HepG2 (cell line): ENCODE data around the gene SMARCE1. TPM values are rescaled to one million over a fixed set of nuclear protein-coding genes. Genes with fewer than 3 reads are reported as not detected.

Experiments used
- CTCF ChIP-seq: sonication (generic); formaldehyde crosslinking; IDR thresholded peaks from 2 replicates; pipeline ENCODE4 v1.5.0; 2020; ENCODE audit warnings: mild to moderate bottlenecking, missing genetic modification reagents, moderate library complexity
- FOXC1 ChIP-seq: sonication (generic); formaldehyde crosslinking; IDR thresholded peaks from 2 replicates; pipeline ENCODE4 v1.8.0; 2022; ENCODE audit warnings: mild to moderate bottlenecking, missing genetic modification reagents, borderline replicate concordance
- HDAC1 ChIP-seq: sonication (generic); formaldehyde crosslinking; IDR thresholded peaks from 2 replicates; pipeline ENCODE4 v1.5.1; 2020; ENCODE audit warnings: mild to moderate bottlenecking, missing genetic modification reagents
- HOMEZ ChIP-seq: IDR thresholded peaks from 2 replicates; pipeline ENCODE4 v1.6.1; 2016; ENCODE audit warnings: low read depth
- MTF1 ChIP-seq: sonication (generic); formaldehyde crosslinking; IDR thresholded peaks from 2 replicates; pipeline ENCODE4 v1.5.0; 2020; ENCODE audit warnings: missing genetic modification reagents
- RXRA ChIP-seq: sonication (generic); formaldehyde crosslinking; IDR thresholded peaks from 2 replicates; pipeline ENCODE4 v1.5.1; 2020; ENCODE audit warnings: missing genetic modification reagents
- SALL1 ChIP-seq: sonication (generic); formaldehyde crosslinking; IDR thresholded peaks from 2 replicates; pipeline ENCODE4 v1.8.0; 2022; ENCODE audit warnings: mild to moderate bottlenecking, missing genetic modification reagents
- XRCC5 ChIP-seq: fragments of 200-400 bp; formaldehyde crosslinking; optimal IDR thresholded peaks from 2 replicates; pipeline ENCODE3; 2017; ENCODE audit warnings: mild to moderate bottlenecking, low read length
- ZFX ChIP-seq: sonication (generic); formaldehyde crosslinking; IDR thresholded peaks from 2 replicates; pipeline ENCODE4 v1.4.0; 2020; ENCODE audit warnings: mild to moderate bottlenecking, low read depth, missing genetic modification reagents, moderate library complexity
- ZMYM3 ChIP-seq: sonication (generic); formaldehyde crosslinking; IDR thresholded peaks from 2 replicates; pipeline ENCODE4 v1.5.1; 2020; ENCODE audit warnings: mild to moderate bottlenecking, missing genetic modification reagents
- ZNF331 ChIP-seq: sonication (generic); formaldehyde crosslinking; IDR thresholded peaks from 2 replicates; pipeline ENCODE4 v1.4.0; 2020; ENCODE audit warnings: missing genetic modification reagents
- ZNF574 ChIP-seq: sonication (generic); formaldehyde crosslinking; IDR thresholded peaks from 2 replicates; pipeline ENCODE4 v1.4.0; 2020; ENCODE audit warnings: missing genetic modification reagents
- ZNF768 ChIP-seq: sonication (generic); formaldehyde crosslinking; IDR thresholded peaks from 2 replicates; pipeline ENCODE4 v1.4.0; 2020; ENCODE audit warnings: missing genetic modification reagents
- polyA plus RNA-seq, 8 experiments: library from polyadenylated mRNA; depleted of rRNA in 3 of 8; stranded (reverse) in 7 of 8; unstranded in 1 of 8; fragments of >200 nt; fragmentation: Illumina TruSeq in 4 of 8; extraction: Trizol in 4 of 8; gene quantifications; 2 replicates each; pipeline versions ENCODE4 v1.2.1 to v1.2.3, GENCODE V29; 2011 to 2016; ENCODE audit warnings: low read depth in 4 of 8, missing spikeins in 1 of 8, mixed read lengths in 1 of 8; ENCODE audit not compliant: insufficient read depth in 1 of 8
- total RNA-seq, 5 experiments: library from RNA; depleted of rRNA; stranded (reverse); fragments of >200 nt; fragmentation: Illumina TruSeq; extraction: Trizol; gene quantifications; 2 replicates each; pipeline ENCODE4 v1.2.3, GENCODE V29; 2016; ENCODE audit warnings: low read depth in 1 of 5

The SMARCE1 gene
- total and polyA plus RNA-seq, 2 of the 13 experiments (the other 11 are each of a cell fraction or from before 2014, with no cell fraction given), result 43.5 to 127 TPM

GRCh38 chr17:40617678-40618240 is 29.9 kb downstream of the SMARCE1 start (continued):
- TF ChIP-seq HOMEZ (CRISPR knock-in tag) (no peak), ZNF574 (CRISPR knock-in tag) (0 out of 2 replicates have a peak, but pooled peaks have one; percentile 16), ZNF768 (peak; percentile 94), CTCF (peak; percentile 51), XRCC5 (peak; percentile 20), ZFX (CRISPR knock-in tag) (0 out of 2 replicates have a peak, but pooled peaks have one; percentile 22), ZMYM3 (CRISPR knock-in tag) (peak; percentile 52; the same call in 1 of the 2 replicates), RXRA (peak; percentile 22; the same call in 1 of the 2 replicates), FOXC1 (0 out of 2 replicates have a peak, but pooled peaks have one; percentile 17), ZNF331 (0 out of 2 replicates have a peak, but pooled peaks have one; percentile 13), SALL1 (CRISPR knock-in tag) (peak; percentile 49; the same call in 1 of the 2 replicates), MTF1 (CRISPR knock-in tag) (no peak), HDAC1 (CRISPR knock-in tag) (no peak)
- TF ChIP-seq, all 625 proteins: peak for 27
